GM21723 (cell line): ENCODE data around the gene LPXN.

Experiments
- ATAC-seq: cut with Tn5 transposase; IDR thresholded peaks from one replicate; pipeline ENCODE4 v1.9.1; 2021; ENCODE audit warnings: mild to moderate bottlenecking, moderate library complexity; ENCODE audit not compliant: unreplicated experiment

The LPXN gene

DNA sequence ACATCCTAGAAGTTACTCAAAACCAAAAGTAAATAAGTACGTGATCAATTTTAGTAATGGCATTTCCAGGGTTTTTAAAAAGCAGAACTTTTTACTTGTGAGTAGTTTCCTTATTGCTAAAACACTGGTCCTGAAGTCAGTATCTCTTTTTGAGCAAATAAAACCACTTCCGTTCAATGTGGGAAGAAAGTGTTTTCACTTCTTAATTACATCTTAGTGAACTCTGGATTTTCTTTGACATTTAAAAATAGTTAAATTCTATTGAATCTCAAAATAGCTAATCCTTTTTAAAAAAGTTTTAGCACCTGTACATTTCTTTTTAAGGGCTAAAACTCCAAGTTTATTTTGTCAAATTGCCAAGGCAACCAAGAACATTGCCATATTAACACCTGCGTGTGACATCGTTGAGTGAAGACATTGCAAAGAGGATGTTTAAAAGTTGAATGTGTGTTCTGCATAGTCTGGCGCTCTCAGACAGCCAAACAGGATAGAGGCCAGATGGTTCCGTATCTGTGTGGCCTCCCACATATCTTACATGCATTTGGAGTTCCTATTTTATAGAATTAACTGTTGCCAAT, 50.5 kb downstream of the LPXN start:
- peak; percentile 86 for ATAC-seq

DNA sequence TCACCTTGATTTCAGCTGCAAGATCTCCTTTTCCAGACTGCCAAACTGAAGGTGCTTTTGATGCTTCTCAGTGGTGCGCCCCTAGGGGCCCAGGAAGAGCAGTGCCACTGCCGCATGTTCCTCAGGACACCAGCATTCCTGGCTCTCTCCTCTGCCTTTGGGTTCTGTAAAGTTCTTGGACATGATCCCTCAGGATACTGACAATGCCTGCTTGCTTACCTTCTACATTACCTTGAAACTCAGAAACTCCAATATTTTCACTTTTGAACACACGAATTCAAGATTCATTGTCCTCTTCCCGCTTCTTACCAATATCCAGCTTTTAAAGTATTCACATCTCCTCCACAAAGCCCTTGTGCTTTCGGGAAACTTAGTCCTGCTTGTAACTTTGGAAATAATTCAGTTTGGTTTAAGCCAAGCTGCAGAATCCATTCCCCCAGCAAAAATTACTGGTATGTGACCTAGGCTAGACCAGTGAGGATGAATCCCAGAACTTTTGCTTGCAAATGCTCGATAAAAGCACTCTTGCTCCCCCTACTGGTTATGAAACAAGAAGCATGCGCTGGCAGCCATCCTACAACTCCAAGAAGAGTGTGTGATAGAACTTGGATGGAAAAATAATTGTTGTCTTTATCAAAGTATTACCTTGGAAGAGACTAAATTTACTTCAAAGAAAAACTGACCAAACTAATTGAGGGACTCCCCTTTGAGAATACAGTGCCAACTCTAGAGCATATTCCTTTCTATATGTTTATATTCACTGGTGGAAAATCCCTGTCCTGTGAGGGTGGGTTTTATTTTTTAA, 51.2 kb downstream of the LPXN start:
- peak; percentile 49 for ATAC-seq

- peak; percentile 63 for ATAC-seq
These were observed 61.8 kb downstream of the LPXN start for GRCh38 chr11:58513747-58514367.

DNA sequence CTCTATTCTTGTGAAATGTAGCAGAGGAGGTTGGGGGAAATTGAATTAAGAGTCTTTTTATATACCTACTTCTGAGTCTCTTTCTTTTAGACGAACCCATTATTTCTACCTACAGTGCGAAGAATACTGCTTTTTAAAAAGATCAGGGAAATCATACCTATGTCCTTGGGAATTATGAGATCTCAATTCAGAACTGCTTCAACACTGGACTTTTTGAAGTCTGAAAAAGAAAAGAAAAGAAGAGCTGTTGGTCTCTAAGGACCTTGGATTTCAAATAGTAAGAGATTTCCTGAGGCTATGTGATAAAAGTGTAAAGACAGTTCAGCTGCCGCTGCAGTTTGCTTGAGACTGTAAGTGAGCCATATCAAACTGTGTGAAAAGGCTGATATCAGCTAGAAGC, 64.0 kb downstream of the LPXN start:
- no peak for ATAC-seq

DNA sequence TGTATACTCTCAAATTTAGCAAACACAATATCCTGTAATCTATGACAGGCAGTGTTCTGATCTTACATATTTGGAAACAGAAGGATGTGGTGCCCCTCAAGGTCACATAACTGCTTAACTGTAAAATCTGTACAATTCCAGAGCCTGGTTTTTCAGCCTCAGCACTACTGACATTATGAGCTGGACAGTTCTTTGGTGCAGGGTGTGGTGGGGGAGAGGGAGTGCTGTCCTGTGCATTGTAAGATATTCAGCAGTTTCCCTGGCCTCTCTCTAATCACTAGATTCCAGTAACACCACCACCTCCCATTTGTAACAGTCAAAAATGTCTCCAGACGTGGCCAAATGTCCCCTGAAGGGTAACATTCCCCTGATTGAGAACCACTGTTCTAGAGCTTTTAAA, 65.9 kb downstream of the LPXN start:
- ATAC-seq, result no peak

DNA sequence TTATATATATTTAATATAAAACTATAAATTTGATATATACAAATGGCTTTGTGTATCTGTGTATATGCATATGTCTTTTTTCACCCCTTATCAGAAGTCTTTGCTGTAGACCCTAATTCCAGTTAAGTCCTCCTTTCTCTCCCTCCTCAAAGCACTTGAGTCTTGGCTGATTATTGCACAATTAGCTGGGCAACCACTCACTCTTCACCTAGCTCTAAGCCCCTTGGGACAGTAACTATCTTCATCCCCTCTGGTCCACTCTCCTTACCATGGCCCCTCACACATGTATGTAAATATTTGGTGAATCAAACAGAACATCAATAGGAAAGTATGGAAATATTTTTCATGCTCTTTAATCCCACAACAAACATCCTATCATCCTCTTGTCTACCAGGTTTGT, 66.8 kb downstream of the LPXN start:
- no peak for ATAC-seq

GRCh38 chr11:58508005-58508404, 67.7 kb downstream of the LPXN start, which contains the start of gene OR5B21:
Gene OR5B21 (minus strand): TSS chr11:58508105. CDS start chr11:58508105, 0 bp downstream.
- ATAC-seq, result no peak

DNA sequence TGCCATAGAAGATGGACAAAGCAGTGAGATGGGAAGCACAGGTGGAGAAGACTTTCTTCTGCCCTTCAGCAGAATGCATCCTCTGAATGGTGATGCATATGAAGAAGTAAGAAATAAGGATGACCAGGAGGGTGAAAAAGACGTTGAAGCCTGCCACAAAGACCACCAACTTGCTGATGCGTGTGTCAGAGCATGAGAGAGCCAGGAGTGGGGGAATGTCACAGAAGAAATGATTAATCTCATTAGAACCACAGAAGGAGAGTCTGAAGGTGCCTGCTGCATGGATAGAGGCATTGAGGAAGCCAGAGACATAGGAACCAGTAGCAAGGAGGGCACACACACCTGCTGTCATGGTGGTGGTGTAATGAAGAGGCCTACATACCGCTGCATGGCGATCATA, 68.3 kb downstream of the LPXN start:
- no peak for ATAC-seq

DNA sequence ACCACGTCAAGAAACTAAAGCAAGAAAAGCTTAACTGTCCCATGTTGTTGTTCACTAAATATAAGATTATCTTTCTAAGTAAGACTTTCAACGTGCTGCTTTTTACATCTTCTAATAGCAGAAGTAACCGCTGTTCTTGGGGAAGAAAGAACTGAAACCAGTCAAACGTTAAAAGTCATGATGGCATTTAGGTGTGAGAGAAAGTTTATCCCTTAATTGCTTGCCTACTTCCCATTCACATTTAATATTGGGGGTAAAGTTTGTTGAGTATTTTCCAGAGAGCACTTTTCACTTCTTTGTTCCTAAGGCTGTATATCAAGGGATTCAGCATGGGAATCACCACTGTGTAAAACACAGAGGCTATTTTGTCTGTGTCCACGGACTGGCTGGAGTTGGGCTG, 68.7 kb downstream of the LPXN start:
- ATAC-seq, result peak; percentile 64

GRCh38 chr11:58505849-58506248, 69.8 kb downstream of the LPXN start:
- ATAC-seq, result no peak

DNA sequence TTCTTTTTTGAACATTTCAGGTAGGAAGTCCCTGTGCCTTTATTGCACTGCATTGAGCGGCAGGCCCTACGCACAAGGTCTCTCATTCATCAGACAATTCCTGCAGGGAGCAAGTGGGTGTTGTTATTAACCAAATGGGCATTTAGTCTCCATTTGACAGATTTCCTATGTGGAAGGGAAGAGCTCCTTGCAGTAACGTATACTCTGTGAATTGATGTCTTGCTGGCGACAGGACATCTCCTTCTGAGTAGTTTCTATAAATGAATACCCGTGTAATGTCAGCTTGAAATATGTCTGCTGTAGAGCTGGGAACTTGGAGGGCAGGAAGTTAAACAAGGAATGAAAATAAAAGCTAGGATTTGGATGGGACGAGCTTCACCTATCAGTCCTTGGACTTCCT, 71.4 kb downstream of the LPXN start:
- ATAC-seq, result no peak

- peak; percentile 93 for ATAC-seq
These were observed 72.2 kb downstream of the LPXN start for GRCh38 chr11:58503361-58503856.

DNA sequence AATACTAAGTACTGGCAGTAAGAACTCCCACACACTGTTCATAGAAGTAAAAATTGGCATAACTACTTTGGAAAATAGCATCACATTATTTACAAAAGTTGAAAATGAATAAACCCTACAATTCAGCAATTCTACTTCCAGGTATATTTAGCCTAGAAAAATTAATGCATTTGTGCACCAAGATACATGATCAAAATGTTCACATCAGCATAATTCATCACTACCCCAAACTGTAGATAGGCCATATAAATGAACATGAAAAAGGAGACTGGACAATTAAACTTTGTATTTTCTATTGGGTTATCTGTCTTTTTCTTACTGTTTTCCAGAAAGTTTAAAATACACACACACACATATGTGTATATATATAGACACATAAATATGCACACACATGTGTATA, 73.7 kb downstream of the LPXN start:
- ATAC-seq, result no peak

DNA sequence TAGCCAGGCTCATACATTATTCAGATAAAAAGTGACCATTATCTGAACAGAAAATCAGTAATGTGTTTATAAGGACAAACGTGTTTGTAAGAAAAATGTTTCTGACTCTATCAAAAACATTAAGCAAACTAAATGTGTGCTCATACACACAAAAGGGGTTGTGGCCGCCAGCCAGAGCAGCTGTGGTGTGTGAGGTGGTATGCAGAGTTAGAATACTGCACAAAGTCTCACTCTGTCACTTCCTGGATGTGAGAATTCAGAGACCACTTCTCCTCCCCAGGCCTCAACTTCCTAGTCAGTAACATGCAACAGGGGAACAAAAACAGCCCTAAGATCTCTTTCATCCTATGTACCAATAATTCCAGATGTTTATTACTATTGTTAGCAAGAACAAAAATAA, 77.2 kb downstream of the LPXN start:
- ATAC-seq, result no peak

DNA sequence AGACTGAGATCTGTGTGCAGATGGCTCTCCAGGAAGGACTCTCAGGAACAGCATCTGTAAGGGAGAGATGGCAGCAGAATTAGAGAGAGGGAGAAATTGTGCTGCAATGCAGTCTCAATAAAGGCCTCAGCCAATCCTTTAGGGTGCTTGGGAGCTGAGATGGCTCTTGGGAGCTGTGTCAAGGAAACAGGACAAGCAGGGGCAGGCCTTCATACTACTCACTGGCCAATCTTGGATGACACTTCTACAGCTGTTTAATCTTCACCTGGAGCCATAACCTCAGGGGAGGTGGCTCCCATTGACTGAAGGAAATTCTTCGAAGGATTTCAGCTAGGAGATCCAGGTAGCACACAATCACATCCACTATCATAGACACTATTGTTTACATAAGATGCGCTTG, 77.7 kb downstream of the LPXN start:
- no peak for ATAC-seq

DNA sequence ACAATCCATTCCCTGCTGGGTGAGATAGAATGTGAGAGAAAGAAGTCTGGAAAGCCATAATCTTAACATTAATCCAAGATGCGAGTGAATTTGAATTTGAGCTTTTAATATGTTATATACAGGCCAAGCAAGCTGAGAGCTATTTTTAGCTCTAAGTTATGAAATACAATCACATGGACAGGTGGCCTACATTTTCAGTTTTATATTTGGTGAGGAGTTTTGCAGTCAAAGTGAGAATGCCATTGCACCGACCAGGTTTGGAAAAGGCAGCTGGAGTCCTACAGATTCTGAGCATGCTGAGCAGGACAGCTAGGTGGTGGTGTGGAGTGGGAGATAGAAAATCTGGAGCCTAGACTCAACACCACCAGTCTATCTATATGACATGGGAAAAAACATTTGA, 79.8 kb downstream of the LPXN start:
- ATAC-seq, result peak; percentile 58

GRCh38 chr11:58494101-58494500, 81.6 kb downstream of the LPXN start:
- no peak for ATAC-seq

DNA sequence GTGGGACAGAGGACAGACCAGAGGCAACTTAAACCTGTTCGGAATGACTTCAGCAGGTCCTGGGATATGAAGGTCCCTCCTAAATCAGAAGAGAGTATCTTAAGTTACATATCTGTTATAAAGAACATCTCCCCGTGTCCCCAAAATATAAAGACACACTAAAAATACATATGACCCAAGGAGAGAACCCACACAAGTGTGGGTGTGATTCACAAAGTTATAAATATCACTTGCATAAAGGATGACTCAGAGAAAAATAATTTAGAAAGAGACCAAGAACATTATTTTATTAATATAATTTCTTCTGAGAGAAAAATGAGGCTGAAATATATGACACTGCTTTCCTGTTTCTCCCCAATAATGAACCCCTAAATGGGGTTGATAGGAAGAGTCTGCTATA, 82.0 kb downstream of the LPXN start:
- ATAC-seq, result no peak

- no peak for ATAC-seq
These were observed 84.8 kb downstream of the LPXN start for GRCh38 chr11:58490827-58491226.

GRCh38 chr11:58487170-58487569, 88.5 kb downstream of the LPXN start:
- no peak for ATAC-seq

DNA sequence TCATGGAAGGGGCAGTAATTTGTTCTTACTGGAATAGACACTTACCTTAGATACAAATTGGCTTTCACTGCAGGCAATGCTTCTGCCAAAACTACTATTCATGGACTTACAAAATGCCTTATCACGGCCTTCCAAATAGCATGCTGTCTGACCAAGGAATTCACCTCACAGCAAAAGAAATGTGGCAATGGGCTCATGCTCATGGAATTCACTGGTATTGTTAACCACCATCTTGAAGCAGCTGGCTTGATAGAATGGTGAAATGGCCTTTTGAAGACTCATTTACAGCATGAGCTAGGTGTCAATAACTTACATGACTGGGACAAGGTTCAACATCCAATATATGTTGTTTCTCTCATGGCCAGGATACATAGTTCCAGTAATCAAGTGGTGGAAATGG, 89.7 kb downstream of the LPXN start:
- no peak for ATAC-seq
